ENCODE data around the gene MAGED2. TPM values are rescaled to one million over a fixed set of nuclear protein-coding genes. Genes with fewer than 3 reads are reported as not detected.

The MAGED2 gene
- total and polyA plus RNA-seq, 10 of the 15 experiments (the other 5 are each of a cell fraction or from before 2014, with no cell fraction given) = 25.6 to 47.8 (median 38.4) TPM

GRCh38 chrX:54776061-54776460 is 31.5 kb upstream of the MAGED2 start (continued):
- no peak for TF ChIP-seq YY1 (IDR thresholded peaks at IDR 0.05; ENCODE audit: low read depth, low read length)
- TF ChIP-seq IRF3 (IDR thresholded peaks at IDR 0.05) = no peak

GRCh38 chrX:54776987-54777672 is 30.4 kb upstream of the MAGED2 start:
- no peak for DNase-seq (ENCODE audit: low read depth, low spot score)
- intact Hi-C loops (cut with micrococcal nuclease; ENCODE audit: unreplicated experiment) = no loop called here
- no peaks in the 10 kb centered on the region for H4K20me1 ChIP-seq (ENCODE audit: control insufficient read depth, insufficient read depth)
- ChIA-PET CTCF (no interaction called here), SMC1A (ENCODE audit: uncharacterized antibody, unreplicated experiment) (interaction anchor here (0.9 kb wide), 1 partner anchor 41 kb away, joined by 3 read pairs; no protein-coding TSS in a partner anchor), POLR2A (no interaction called here), RAD21 (ENCODE audit: unreplicated experiment) (no interaction called here)
- no peaks in the 10 kb centered on the region for H3K36me3 ChIP-seq (ENCODE audit: control insufficient read depth in 2 of 2, insufficient read depth in 2 of 2, low read length in 1 of 2)
- H3K4me3 ChIP-seq = no peak overlapping the region
- no peak overlapping the region for H2AFZ ChIP-seq (ENCODE audit: control insufficient read depth, low read depth, low read length)
- H3K27me3 ChIP-seq (replicated peaks in 1 of 2; ENCODE audit: control insufficient read depth in 2 of 2, insufficient read depth in 2 of 2, low read length in 1 of 2) = no peaks in the 10 kb centered on the region
- WGBS (ENCODE audit: insufficient coverage, insufficient replicate concordance, low lambda C conversion rate, missing lambda C conversion rate) = 16% methylated on average over 6 of the region's 6 CpGs
- no peak overlapping the region for H3K9ac ChIP-seq (ENCODE audit: control insufficient read depth, insufficient read depth, low read length)
- no peaks in the 10 kb centered on the region for H3K79me2 ChIP-seq (ENCODE audit: control insufficient read depth, insufficient read depth, low read length)
- no peak overlapping the region for H3K27ac ChIP-seq (ENCODE audit: control insufficient read depth, insufficient read depth)
- FAIRE-seq = no peak
- ATAC-seq = no peak
- H3K9me3 ChIP-seq (replicated peaks; ENCODE audit: control insufficient read depth, insufficient read depth, low read length) = no peaks in the 10 kb centered on the region
- no TSS peak for BruUV-seq (replicated peaks)
- TF ChIP-seq CBFB (IDR thresholded peaks at IDR 0.05; ENCODE audit: low read depth) (no peak), NR2F1 (conservative IDR thresholded peaks at IDR 0.05) (no peak), HDGF (IDR thresholded peaks at IDR 0.05) (no peak)
- no peaks in the 10 kb centered on the region for H3K4me1 ChIP-seq (ENCODE audit: control insufficient read depth, insufficient read depth, low read length)
- in situ Hi-C loops (cut with MboI) = no loop called here
- no peak overlapping the region for H3K4me2 ChIP-seq (ENCODE audit: control insufficient read depth, insufficient read depth)

Measured in GM12878 (cell line).